ENCODE results near the gene ABCC8. TPM values are rescaled to one million over a fixed set of nuclear protein-coding genes. Genes with fewer than 3 reads are reported as not detected.
A peak's percentile ranks its signal among the peaks of the same experiment; 100 is the strongest.

The ABCC8 gene
- polyA plus RNA-seq, 4 donors, result 0.53 to 3.5 (median 1.3) TPM

- no peak for DNase-seq (ENCODE audit: low read depth in 4 of 4, low spot score in 3 of 4)
Observed at GRCh38 chr11:17506942-17507341, 30.3 kb upstream of the ABCC8 start.

DNA sequence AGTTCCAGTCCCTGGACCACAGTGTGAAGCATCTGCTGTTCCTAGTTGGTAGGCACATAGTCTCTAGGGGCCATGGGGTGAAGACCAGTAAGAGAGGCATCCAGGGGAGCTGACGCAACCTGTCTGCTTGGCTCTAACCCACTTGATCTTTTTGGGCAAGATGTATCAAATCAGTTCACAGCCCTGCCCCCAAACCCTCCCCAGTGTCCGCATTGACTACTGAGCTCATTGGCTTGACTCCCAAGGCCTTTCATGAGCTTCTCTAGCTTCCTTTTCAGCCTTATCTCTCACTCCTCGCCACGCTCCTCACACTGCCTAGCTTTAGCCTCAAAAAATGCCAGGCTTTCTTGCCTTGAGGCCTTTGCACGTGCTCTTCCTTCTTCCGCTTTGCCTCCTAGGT is 29.7 kb upstream of the ABCC8 start:
- DNase-seq (ENCODE audit: low read depth in 4 of 4, low spot score in 3 of 4), result no peak

- no peak for DNase-seq (ENCODE audit: low read depth in 4 of 4, low spot score in 3 of 4)
Observed at GRCh38 chr11:17505146-17505545, 28.5 kb upstream of the ABCC8 start.

DNA sequence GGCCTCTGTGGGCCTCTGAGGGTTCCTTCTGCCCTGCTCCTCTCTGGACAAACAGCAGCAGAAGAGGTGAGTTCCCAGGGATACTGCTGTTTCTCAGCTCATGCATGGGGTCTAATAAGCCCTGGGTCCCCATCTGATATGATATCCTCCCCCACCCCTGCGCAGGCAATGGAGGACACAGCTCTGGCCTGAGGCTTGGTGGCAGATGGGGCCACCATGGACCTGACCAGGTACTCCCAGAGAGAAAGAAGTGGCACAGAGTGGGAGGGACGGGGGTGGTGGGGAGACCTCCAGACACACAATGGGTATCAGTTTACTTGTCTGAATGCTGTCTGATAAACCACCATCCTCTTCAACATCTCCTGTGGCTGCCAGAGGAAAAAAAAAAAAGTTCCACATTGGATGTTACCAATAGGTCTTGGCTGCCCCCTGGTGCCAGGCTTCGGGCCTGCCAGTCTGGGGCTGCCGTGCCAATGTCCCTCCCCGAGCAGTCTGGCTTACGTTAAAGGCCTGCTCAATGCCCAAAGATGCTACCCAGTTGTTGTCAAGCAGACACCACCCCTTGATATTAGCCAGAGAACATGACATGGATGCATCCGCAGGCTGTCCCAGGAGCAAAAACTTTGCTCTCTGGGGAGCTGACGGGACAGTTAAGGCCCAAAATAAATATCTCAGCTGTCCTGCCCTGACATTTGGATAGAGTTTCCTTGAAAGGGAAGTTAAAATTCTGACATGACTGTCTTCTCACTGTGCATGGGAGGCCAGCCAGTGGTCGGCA is 27.9 kb upstream of the ABCC8 start:
- peak in 3 of 4 donors; percentile 24 to 49 (median 43) for DNase-seq (ENCODE audit: low read depth in 4 of 4, low spot score in 3 of 4)

DNA sequence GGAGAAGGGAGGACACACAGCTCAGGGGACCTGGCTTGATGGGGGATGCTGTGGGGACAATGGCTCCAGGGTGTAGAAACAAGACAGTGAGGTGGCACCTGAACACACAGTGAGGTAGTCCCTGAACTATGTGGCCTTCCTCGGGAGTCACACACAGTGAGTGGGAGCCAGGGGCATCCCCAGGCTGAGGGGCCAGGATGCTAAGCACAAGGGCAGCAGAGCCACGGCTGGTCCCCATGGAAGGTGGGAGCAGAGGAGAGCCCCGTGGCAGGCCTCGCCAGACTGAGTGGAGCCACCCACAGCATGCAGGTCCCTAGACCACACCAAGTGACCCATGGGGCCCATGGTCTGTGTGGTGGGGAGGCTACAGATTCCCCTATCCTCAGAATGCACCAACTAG is 26.0 kb upstream of the ABCC8 start:
- no peak for DNase-seq (ENCODE audit: low read depth in 4 of 4, low spot score in 3 of 4)

DNA sequence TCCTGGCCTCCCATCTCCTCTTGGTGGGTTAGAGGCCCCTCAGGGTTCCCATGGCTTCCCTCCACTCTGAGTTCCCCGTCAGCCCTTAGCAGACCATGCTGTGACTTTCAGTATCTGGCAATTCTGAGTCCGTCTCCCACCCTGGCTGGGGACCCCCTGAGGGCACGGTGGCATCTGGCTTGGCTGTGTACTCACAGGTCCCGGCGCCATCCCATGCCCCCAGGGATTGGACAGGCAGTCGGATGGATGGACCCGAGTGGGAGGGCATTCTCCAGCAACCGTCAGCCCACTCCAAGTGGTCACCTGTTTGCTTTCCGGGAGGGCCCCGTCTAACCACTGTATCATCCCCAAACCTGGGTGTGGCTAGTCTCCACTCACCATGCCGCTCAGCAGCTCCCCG is 24.0 kb upstream of the ABCC8 start:
- DNase-seq (ENCODE audit: low read depth in 4 of 4, low spot score in 3 of 4), result no peak

DNA sequence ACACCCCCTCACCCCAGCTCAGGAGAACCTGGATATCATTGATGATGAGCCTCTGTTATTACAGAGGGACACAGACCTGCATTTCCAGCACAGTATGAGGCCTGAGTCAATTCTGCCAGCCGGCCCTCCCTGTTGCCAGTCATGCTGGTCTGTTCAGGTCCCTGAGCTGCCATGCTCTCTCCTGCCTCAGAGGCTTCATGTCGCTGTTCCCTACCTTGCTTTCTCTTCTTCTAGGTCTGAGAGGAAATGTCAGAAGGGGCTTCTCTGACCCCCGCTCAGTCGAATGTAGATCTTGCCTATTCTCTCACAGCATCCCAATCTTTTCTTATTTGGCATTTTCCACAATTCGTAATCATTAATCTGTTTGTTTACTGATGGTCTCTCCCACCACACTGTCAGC is 21.8 kb upstream of the ABCC8 start:
- DNase-seq (ENCODE audit: low read depth in 4 of 4, low spot score in 3 of 4), result no peak

DNA sequence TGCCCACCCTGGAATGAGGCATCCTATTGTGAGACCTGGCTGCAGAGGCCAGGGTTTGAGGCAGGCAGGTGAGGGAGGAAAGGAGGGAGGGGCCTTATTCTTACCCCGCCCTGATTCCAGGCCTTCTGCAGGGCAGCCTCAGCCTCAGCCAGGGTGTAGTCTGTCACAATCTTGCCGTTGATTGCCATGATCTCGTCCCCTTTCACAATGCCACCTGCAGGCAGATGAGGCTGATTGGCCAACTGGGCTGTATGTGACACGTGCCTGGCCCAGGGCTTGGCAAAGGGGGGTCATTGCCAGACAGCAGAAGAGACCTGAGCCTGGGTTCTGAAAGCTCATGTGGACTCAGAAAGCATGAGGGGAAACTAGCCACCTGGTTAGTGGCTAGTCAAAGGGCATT is 21.4 kb upstream of the ABCC8 start:
- no peak for DNase-seq (ENCODE audit: low read depth in 4 of 4, low spot score in 3 of 4)

- DNase-seq (ENCODE audit: low read depth in 4 of 4, low spot score in 3 of 4), result no peak
Observed at GRCh38 chr11:17496406-17496805, 19.8 kb upstream of the ABCC8 start.

DNA sequence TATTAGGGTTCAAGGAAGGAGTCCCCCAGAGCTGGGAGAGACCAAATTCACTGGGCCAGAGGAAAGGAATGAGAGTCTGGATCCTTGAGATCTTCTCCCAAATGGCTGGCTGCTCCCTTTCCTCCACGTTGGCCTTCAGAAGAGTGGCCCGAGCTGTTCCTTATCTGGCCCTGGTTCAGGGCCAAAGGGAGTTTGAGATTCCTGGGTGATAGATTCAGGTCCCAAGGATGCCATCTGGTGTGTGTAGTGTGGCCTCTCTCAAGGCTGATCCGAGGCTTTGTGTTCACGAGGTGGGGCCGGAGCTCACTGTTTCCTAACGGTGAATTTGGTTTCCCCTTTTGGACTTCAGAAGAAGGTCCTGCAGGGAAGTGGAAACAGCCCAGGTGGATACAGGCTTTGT is 17.4 kb upstream of the ABCC8 start:
- no peak for DNase-seq (ENCODE audit: low read depth in 4 of 4, low spot score in 3 of 4)

DNA sequence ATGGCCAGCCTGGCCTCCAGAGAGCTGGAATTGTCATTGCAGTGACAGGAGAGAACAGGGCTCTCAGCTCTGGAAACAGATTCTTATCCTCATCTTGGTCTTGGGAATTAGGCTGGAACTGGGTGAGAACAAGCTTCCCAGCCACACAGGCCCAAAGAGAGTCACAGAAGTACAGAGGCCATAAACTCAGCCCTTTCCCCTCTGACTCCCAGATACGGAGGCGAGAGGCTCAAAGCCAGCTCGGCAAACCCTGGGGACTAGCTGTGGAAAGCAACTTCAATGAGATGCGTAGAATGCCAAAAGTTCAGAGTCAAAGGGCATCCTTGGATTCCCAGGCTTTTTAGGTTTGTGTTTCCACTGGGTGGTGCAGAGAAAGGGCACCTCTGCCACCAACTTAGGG is 14.3 kb upstream of the ABCC8 start:
- DNase-seq (ENCODE audit: low read depth in 4 of 4, low spot score in 3 of 4), result no peak

DNA sequence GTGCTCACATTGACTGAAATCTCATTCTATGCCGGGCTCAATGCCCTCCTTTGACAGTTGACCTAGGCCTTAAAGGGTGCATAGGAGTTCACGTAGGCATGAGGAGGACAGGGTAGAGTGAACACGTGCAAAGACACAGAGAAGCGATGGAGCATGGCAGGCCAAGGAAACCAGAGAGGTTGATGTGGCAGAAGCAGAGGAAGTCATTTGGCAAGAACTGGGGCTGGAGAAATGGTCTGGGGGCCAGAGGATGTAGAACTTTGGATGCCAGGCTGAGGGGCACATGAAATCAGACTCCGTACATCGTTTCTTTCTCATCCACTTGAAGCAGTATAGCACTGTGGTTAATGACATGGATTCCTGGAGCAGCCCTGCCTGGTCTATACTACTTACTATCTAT is 13.6 kb upstream of the ABCC8 start:
- no peak for DNase-seq (ENCODE audit: low read depth in 4 of 4, low spot score in 3 of 4)

DNA sequence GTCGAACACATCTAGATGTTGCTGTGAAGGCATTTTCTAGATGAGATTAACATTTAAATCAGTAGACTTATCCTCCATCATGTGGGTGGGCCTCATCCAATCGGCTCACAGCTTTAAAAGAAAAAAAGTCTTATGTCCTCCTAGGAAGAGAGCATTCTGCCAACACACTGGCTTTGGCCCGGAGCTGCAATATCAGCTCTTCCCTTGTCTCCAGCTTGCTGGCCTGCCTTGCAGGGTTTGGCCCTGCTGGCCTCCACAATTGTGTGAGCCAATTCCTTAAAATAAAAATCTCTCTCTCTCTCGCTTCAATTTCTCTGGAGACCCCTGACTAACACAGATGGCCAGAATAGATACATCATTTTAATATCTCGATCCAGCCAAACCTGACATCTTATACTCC is 13.1 kb upstream of the ABCC8 start:
- DNase-seq (ENCODE audit: low read depth in 4 of 4, low spot score in 3 of 4), result no peak

GRCh38 chr11:17488563-17488962 is 11.9 kb upstream of the ABCC8 start:
- no peak for DNase-seq (ENCODE audit: low read depth in 4 of 4, low spot score in 3 of 4)

GRCh38 chr11:17486646-17487045 is 10.0 kb upstream of the ABCC8 start:
- DNase-seq (ENCODE audit: low read depth in 4 of 4, low spot score in 3 of 4), result no peak

GRCh38 chr11:17483505-17483904 is 6.9 kb upstream of the ABCC8 start:
- no peak for DNase-seq (ENCODE audit: low read depth in 4 of 4, low spot score in 3 of 4)

GRCh38 chr11:17481905-17482304 is 5.3 kb upstream of the ABCC8 start:
- DNase-seq (ENCODE audit: low read depth in 4 of 4, low spot score in 3 of 4), result no peak

- peak in 2 of 4 donors; percentile 36 to 53 for DNase-seq (ENCODE audit: low read depth in 4 of 4, low spot score in 3 of 4)
Observed at GRCh38 chr11:17479284-17480214, 2.9 kb upstream of the ABCC8 start.

- no peak for DNase-seq (ENCODE audit: low read depth in 4 of 4, low spot score in 3 of 4)
Observed at GRCh38 chr11:17478070-17478469, 1.4 kb upstream of the ABCC8 start.

- no peak for DNase-seq (ENCODE audit: low read depth in 4 of 4, low spot score in 3 of 4)
Observed at GRCh38 chr11:17477361-17477760, 716 bp upstream of the ABCC8 start.

- DNase-seq (ENCODE audit: low read depth in 4 of 4, low spot score in 3 of 4), result no peak
Observed at GRCh38 chr11:17477084-17477333, 364 bp upstream of the ABCC8 start.

DNA sequence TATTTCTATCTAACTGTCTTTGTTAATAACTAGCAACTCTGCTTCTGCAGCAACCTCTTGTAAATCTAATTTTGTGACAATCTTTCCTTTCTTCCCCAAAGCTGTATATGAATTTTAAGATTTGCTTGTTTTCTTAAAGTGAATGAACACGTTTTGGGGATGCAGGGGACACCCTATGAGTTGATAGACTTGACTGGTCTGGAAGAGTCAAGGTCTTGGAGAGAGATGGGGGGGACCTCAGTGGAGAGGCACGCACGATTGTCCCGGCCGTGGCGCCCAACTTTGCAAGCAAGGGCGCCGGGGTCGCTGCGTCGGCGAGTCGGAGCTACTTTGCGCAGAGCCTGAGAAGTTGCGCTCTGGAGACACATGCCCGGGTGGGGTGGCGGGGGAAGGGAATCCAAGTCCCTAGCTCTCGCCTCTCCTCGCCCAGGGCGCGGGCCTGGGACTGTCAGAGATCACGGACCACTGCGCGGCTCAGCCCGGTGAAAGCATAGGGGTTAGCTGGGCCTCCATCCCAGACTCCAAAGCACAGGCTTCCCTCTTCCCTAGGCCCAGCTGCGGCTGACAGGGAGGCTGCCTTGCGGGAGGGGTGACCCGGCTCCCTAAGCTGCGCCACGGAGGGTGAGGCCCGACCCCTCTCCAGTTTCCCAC is 854 bp downstream of the ABCC8 start:
- no peak for DNase-seq (ENCODE audit: low read depth in 4 of 4, low spot score in 3 of 4)

All from right renal pelvis (tissue), 4 donors.